Stimulated activated CD8-positive, alpha-beta memory T cell treated with anti-CD3 and anti-CD28 coated beads, Interleukin-7, amount 100 ng/mL, for 4 hours (primary cell): ENCODE measurements around the gene TMSB15A.
"Not testable (repeated sequence)": the region's sequence is repeated elsewhere in the genome, so short reads cannot be mapped to it uniquely, and the experiment has no call there.

Source experiments
- DNase-seq, 2 donors: peaks; one replicate each; pipeline ENCODE4 v3.0.0-alpha.2; 2020; ENCODE audit warnings: low read depth in 2 of 2

Gene TMSB15A

DNA sequence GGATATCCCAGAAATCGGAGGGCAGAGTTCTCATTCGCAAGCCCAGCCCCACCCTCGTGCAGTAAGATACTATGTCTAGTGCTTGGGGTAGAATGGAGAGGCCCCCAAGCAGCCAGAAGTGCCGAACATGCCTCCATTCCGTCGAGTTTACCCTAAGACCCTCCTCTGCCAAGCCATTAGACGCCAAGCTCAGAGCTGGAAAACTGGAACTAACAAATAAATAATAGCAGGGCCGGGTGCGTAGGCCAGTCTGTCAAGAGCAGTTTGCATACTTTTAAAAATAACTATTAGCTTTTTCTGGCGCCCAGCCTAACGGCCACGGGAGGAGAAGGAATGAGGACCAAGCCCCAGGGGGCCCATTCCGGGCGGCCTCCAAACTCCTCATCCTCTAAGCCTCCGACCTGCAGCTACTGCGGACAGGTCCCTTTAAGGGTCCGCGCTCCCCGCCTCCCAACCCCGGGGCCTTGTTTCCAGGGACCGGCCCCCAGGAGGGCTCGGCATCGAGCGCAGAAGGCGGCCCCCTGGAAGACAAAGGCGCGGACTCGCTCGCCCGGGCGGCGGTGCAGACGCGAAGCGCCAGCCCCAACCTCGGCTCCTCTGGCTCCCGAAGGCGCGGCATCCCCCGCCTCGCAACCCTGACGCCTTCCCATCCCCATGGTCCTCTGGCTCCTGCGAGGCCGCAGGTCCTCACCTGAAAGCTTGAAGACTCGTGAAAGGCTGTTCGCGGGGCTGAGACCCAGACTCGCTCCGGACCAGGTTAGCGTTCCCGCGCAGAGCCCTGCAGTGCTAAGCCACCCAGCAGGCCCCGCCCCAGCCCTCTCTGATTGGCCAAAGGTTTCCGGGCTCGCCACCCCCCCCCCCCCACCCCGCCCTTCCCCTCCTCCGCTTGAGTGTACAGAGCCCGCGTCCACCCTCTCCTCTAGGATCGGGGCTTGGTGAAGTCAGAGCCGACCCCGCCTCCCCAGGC lies at the start of gene TMSB15A:
Gene TMSB15A, minus strand, starts transcription at position 765 of the 967 bp plus-strand sequence.
- DNase-seq: peak; percentile 5 to 39

DNA sequence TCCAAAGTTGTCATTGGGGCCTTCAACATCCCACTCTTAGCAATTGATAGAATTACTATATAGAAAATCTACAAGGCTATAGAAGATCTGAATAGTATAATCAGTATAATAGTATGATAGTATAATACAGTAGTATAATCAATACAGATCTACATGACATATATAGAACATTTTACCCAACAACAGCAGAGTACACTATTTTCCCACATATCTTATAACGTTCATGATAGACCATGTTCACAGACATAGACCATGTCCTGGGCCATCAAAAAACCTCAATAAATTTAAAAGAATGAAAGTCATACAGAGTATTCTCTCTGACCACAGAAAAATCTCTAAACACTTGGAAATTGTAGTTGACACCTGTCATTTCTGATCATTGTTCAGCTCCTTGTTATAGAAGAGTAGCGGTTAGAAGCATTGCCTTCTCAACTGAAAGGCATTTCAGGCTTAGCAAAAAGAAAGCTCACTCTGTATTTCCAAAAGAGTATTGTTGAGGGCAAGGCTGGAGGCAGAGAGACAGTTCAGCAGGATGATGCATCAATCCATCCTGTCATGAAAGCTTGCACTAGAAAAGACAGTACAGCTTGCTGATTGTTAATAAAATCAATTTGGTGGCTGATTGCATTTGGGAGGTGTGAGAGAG lies 44.0 kb upstream of the TMSB15A start:
- DNase-seq: no peak

DNA sequence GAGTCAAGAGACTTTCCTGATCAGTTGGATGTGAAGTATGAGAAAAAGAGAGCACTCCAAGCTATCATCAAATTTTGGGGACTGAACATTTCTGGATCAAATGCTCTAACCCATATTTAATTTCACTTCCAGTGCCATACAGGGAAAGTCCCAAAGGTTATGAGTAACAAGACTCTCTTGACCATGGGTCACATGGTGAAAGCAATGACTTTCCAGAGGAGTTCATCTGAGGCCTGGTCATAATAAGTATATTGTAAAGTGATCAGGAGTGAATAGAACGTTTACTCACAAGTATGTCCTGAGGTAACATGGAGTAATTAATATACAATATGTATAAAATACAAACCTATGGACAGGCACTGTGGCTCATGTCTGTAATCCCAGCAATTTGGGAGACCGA lies 42.1 kb upstream of the TMSB15A start:
- no peak for DNase-seq

DNA sequence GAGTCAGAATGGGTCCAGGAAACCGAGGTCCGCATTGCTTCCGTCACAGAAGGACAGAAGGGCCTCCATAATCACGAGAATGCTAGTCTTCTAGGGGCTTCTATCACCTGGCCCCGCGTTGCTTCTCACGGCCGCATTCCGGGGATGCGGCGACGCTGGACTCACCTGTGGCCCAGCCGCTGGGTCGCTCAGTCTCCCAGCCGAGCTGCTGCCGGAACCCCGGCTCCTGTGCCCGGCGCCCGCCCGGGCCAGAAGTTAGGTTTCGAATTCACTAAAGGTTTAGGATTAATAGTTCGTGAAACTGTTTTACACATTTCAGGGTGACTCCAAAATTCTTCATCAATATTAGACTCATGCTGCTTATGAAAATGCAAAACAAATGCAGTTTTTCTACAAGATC lies 31.7 kb upstream of the TMSB15A start:
- DNase-seq: no peak

DNA sequence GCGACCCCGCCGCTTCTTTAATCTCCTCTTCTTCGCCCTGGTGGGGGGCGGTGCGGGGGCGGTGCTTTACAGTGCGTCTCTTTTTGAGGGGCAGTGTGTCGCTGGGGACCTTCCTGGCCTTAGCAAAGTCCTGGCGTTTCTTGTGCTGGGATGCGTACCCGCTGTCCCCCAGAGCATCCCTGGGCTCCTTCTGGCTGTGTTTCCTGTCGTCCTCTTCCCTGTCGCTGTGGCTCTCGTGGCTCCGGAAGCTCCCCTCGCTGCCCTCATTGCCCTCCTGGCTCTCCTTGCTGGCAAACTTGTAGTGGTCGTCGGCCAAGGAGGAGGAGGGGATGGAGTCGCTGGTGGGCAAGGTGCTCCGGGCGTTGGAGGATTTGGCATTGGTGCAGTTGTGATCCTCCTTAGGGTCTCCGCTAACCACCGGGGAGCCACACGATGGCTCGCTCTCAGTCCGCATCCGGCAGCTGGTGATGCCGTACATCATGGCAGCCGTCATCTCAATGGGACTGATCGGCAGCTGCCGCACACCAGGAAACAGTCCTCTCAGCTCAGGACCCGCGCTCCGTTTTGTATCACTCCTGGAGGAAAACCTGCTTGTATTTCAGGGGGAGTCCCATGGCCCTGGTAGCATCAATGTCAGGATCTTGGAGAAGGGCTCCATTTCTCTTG lies 30.4 kb upstream of the TMSB15A start:
- DNase-seq: no peak

DNA sequence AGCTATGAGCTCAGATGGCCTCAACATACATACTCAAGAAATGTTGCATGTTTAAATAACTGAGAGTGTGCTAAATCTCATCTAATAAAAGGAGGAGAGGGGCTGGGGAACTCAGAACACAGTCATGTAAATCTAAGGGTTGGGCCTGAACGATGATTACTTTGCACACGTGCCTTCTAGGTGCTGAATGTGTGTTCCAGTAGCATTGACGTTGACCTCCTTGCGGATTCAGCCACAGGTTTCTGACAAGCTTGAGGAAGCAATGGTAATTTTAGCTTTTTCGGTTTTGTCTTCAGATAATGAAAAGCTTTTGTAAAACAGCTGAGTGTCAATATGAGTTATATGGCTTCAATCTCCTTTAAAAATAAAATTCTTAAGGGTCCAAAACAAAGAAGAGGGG lies 29.6 kb upstream of the TMSB15A start:
- DNase-seq: not testable (repeated sequence)

DNA sequence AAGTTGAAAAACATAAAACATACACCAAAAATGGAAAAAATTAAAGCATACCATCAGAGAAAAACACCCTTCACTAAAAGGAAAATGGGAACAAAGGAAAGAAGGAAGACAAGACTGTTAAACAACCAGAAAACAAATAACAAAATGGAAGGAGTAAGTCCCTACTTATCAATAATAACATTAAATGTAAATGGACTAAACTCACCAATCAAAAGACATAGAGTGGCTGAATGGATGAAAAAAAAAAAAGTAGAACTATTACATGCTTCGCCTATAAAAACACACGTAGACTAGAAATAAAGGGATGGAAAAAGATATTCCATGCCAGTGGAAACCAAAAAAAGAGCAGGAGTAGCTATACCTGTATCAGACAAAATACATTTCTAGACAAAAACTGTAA lies 19.4 kb upstream of the TMSB15A start:
- no peak for DNase-seq

DNA sequence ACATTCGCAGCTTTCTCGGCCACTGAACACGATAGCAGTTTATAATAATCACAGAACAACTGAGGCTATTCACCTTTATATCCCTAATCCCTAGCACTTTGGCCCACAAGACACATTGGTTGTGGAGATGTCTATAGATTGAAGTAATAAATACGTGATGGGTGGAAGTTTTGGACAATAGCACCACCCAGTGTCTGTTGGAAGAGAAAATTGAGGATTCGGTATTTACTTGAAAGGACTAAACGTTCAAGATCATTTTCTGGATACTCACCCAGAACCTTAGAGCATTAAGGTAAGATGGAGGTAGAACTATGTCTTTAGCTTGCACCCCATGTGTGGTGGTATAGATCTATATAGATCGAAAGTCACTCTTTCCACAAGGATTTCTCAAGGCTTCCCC lies 787 bp upstream of the TMSB15A start:
- no peak for DNase-seq

DNA sequence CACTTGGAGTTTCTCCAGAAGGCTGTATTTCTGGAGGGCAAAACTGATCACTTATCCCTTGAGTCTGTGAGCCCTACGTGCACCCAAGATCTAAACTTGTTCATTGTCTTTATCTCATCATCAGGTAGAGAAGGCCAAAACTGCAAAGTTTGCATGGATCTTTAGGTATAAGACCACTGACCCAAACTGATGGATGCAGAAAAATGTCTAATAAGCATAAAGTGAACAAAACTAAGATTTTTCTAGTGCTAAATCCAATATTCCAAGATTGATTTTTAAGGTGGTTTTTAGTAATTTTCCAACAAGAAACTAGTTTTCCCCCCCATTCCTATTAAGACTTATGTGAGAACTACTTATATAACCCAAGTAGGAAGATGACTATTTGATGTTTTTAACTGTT lies 2.0 kb downstream of the TMSB15A start:
- no peak for DNase-seq

DNA sequence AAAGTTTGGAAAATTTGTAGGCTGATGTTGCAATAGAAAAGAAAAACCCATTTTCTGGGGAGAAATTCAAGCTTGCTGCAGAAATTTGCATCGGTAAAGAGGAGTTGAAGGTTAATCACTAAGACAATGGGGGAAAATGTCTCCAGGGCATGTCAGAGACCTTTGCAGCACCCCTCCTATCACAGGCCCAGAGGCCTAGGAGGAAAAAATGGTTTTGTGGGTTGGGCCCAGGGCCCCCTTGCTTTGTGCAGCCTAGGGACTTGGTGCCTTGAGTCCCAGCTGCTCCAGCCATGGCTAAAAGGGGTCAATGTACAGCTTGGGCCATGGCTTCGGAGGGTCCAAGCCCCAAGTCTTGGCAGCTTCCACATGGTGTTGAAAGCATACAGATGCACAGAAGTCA lies 17.8 kb downstream of the TMSB15A start:
- no peak for DNase-seq

DNA sequence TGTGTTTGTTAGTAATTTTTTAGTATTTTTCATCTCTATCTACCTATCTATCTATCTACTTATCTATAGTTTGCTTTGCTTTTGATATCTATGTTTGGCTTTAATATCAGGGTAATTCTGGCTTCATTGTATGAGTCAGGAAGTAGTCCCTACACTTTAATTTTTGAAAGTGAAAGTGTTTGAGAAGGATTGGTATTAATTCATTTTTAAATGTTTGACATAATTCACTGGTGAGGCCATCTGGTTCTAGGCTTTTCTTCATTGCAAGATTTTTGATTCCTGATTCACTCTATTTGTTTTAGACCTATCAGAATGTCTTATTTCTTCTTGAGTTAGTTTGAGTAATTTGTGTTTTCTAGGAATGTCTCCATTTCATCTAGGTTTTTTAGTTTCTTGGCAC lies 24.8 kb downstream of the TMSB15A start:
- no peak for DNase-seq

DNA sequence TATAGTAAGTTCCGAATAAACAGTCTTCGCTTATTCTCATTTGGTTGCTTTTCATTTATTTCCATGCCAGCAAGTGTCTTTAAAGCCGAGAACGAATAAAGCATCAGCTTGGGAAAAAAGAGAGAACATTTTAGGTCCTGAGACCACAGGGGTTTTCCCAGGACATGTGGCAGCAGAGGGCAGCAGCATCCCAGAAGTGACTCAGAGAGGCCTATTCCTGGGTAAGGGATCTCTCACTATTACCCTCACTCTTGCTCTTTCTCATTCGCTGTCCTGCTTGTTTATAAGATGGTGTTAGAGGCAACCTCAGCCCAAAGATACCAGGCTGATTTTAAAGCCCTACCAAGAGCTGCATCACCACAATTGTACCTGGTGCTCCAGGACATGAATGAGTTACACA lies 37.8 kb downstream of the TMSB15A start:
- not testable (repeated sequence) for DNase-seq

DNA sequence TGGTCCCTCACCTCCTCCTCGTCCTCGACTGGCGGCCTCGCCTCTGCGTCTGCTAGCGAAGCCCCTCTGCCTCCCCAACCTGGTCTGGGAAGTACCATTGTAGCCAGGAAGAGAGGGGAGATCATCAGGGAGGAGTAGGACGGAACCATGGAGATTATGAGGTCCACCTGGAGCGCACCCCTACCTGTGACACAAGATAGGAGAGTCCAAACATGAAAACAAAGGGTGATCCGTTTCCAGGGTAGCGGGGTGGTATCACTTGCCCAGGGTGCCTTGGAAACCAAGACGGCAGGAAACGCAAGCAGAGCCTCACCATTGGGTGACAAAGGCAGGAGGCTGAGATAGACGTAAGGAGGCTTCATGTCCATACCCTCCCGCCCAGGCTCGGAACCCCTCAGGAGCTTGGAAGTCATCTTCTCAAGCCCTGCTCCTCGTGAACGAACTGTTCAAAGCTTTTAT lies 44.7 kb downstream of the TMSB15A start, which contains the start of gene TCP11X2:
Gene TCP11X2, minus strand, starts transcription at position 51 of the 459 bp plus-strand sequence.
- not testable (repeated sequence) for DNase-seq

DNA sequence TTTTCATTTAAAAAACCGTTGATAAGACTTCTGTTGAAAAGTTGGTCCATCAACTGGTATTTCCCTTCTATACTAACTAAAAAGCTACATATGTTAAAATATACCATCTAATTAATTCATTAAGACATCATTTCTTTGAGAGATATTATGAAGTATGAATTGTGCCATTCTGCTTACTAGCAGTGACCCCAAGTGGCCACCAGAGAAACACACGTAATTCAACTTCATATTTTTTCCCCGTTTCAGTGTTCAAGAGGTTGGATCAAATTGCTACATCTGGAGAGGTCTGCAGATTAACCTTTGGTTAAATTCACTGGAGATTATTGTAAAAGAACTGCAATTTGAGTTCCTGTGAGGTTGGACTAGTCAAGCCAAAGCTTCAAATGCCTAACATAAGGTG lies 46.3 kb downstream of the TMSB15A start:
- not testable (repeated sequence) for DNase-seq
